ENCODE data around the gene TBC1D7. TPM values are rescaled to one million over a fixed set of nuclear protein-coding genes. Genes with fewer than 3 reads are reported as not detected.

Gene TBC1D7
- 79.5 TPM for total RNA-seq

DNA sequence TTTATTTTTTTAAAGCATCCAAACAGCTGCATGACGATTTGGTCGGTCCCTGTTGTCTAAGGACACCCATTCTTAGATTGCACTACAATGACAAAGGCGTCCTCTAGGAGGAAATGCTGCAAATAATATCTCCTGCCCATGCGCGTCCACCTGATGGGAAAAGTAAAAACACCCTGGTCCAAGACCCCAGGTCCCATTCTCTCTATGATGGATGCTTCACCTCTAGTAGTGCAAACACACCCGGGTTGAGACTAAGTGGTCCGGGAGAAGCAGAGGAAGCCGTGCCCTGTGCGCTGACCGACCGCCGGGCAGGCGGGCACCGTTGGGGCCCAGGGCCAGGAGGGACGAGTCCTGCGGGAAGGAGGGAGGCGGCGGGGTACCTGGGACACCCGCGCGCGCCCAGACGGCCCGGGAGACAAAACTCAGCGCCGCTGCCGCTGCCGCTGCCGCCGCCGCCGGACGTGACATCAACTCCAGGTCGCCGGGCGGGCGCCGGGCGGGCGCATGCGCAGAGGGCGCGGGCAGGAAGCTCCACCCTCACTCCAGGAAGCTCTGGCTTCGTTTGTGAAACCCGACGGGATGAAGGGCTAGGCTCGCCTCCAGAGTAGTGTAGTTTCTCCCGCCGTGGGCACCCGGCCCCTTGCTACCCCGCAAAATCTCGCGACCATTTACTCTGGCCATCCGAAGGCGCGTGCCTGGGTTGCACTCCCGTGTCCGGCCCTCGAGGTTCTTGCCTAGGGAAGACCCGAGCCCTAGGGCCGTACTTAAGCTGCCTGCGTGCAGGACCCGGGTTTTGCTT is at the start of gene TBC1D7:
Gene TBC1D7, minus strand, starts transcription at position 462 of the 799 bp plus-strand sequence. CDS start 1,639 bp downstream, outside the sequence.
- Histone ChIP-seq H3K27me3 (no peaks in the 10 kb centered on the region), H3K9me3 (no peaks in the 10 kb centered on the region), H3K4me3 (peak within 1 kb of the TSS; percentile 73 to 92), H3K4me1 (peaks cover 2 to 3% of the 10 kb centered on the region in 2 donors), H3K27ac (peak within 1 kb of the TSS; percentile 84 to 96), H3K36me3 (peaks cover 0 to 15% of the 10 kb centered on the region in 2 donors)
- TF ChIP-seq, protein P1, sequence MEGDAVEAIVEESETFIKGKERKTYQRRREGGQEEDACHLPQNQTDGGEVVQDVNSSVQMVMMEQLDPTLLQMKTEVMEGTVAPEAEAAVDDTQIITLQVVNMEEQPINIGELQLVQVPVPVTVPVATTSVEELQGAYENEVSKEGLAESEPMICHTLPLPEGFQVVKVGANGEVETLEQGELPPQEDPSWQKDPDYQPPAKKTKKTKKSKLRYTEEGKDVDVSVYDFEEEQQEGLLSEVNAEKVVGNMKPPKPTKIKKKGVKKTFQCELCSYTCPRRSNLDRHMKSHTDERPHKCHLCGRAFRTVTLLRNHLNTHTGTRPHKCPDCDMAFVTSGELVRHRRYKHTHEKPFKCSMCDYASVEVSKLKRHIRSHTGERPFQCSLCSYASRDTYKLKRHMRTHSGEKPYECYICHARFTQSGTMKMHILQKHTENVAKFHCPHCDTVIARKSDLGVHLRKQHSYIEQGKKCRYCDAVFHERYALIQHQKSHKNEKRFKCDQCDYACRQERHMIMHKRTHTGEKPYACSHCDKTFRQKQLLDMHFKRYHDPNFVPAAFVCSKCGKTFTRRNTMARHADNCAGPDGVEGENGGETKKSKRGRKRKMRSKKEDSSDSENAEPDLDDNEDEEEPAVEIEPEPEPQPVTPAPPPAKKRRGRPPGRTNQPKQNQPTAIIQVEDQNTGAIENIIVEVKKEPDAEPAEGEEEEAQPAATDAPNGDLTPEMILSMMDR (IDR thresholded peaks at IDR 0.05), result peak in 2 of 3 experiments; percentile 7 to 35
- intact Hi-C loops (cut with DNase I), result loop anchor here (1.0 to 5.0 kb wide), 3 partner anchors 311 to 417 kb away; no protein-coding TSS in a partner anchor
- peak; percentile 66 to 97 for DNase-seq (ENCODE audit: low spot score in 2 of 2)

DNA sequence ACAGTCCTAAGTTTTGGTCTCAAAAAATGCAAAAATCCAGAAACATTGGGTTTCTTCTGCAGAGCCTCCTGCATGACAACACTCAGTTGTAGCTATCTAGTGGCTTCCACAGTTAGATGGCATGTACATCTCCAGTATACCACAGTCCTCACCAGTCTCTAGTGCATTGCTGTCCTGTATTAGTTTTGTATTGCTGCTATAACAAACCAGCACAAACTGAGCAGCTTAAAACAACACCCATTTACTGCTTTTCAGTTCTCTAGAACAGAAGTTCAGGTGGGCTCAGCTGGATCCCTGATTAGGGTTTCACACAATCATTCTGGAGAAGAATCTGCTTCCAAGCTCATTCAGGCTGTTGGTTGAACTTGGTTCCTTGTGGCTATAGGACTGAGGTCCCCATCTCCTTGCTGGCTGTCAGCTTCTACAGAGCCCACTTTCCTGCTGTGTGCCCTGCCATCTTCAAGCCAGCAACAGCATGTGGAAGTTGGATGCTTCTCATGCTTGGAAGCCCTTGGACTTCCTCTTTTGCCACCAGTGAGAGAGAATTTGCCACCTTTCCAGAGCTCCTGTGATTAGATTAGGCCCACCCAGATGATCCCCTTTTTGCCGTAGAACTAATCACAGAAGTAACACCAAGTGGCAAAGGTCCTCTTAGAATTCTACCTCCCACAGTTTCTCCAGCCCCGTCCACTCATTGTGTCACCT is 48.9 kb upstream of the TBC1D7 start:
- no peaks in the 10 kb centered on the region for H3K4me1 ChIP-seq
- no peaks in the 10 kb centered on the region for H3K9me3 ChIP-seq
- H3K4me3 ChIP-seq, result no peak overlapping the region
- intact Hi-C loops (cut with DNase I), result no loop called here
- no peaks in the 10 kb centered on the region for H3K27me3 ChIP-seq
- H3K27ac ChIP-seq, result no peak overlapping the region
- TF ChIP-seq, protein P1 (IDR thresholded peaks at IDR 0.05), result no peak
- no peak for DNase-seq (ENCODE audit: low spot score in 2 of 2)
- no peaks in the 10 kb centered on the region for H3K36me3 ChIP-seq

DNA sequence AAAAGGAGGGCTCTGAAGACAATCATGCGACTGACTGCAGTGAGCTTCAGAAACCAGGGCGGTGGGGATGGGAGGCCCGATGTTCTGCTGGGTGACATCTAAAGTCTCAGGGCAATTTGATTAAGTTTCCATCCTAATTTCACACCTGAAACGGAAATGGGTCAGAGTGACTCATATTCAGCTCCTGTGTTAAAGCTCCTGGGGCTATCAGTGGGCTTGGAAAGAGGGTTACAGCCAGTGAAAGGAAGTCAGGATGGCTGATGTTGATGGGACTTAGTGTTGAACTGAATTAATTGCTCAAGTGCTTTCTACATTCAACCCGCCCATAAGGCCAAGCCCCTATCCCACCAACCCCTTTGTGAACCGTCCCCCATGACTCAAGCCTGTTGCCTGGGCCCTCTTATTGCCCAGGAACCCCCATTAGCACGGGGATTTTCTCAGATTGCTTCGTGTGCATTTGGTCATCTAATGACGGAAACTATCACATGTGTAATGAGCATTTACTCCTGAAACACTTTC is 47.1 kb upstream of the TBC1D7 start:
- no peaks in the 10 kb centered on the region for H3K27me3 ChIP-seq
- intact Hi-C loops (cut with DNase I), result no loop called here
- TF ChIP-seq, protein P1 (IDR thresholded peaks at IDR 0.05), result no peak
- H3K36me3 ChIP-seq, result no peaks in the 10 kb centered on the region
- no peaks in the 10 kb centered on the region for H3K9me3 ChIP-seq
- no peaks in the 10 kb centered on the region for H3K4me1 ChIP-seq
- H3K27ac ChIP-seq, result no peak overlapping the region
- no peak for DNase-seq (ENCODE audit: low spot score in 2 of 2)
- no peak overlapping the region for H3K4me3 ChIP-seq

DNA sequence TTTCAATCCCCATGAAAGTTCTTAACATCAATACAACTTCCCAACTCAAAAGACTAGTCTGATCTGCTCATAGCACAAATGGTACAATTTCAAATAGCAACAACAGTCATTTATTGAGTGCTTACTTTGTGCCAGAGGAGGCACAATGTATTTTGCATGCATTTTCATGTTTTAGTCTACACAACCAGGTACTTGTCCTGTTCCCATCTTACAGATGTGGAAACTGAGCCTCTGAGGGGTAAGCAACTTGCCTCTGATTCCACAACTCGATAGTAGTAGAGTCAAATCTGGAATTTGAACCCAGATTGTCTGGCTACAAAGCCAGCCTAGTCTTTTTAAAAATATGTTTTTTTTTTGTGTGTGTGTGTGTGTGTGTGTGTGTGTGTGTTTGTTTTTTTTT is 45.6 kb upstream of the TBC1D7 start:
- intact Hi-C loops (cut with DNase I), result no loop called here
- no peak for DNase-seq (ENCODE audit: low spot score in 2 of 2)
- no peaks in the 10 kb centered on the region for H3K27me3 ChIP-seq
- TF ChIP-seq, protein P1 (IDR thresholded peaks at IDR 0.05), result no peak
- H3K9me3 ChIP-seq, result no peaks in the 10 kb centered on the region
- H3K4me3 ChIP-seq, result no peak overlapping the region
- no peaks in the 10 kb centered on the region for H3K4me1 ChIP-seq
- H3K36me3 ChIP-seq, result no peaks in the 10 kb centered on the region
- peak overlapping the region; percentile 31 to 38 for H3K27ac ChIP-seq

DNA sequence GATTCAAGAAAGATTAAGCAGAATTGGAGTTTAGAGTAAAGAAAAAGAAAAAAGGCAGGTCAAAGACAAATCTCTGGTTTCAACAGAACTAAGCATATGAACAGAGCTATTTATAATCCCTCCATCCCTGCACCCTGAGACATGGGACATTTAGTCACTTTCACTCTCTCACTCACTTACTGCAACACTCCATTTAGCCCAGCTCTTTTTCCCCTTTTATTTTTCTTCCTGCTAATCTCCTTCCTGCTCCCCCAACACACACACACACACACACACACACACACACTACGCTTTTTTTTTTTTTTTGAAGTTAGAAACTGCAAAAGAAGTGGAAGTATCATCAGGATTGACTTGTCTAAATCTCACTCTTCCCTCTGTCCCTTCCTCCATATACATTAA is 45.1 kb upstream of the TBC1D7 start:
- intact Hi-C loops (cut with DNase I), result no loop called here
- H3K27me3 ChIP-seq, result no peaks in the 10 kb centered on the region
- no peaks in the 10 kb centered on the region for H3K4me1 ChIP-seq
- H3K36me3 ChIP-seq, result no peaks in the 10 kb centered on the region
- H3K27ac ChIP-seq, result peak overlapping the region; percentile 31 to 38
- H3K4me3 ChIP-seq, result no peak overlapping the region
- no peak for DNase-seq (ENCODE audit: low spot score in 2 of 2)
- no peaks in the 10 kb centered on the region for H3K9me3 ChIP-seq
- TF ChIP-seq, protein P1 (IDR thresholded peaks at IDR 0.05), result no peak
